GM12874 (cell line): ENCODE measurements around the gene TMEM244.

ENCODE experiments used
- CTCF ChIP-seq: IDR thresholded peaks from 2 replicates; pipeline ENCODE4 v1.5.1; 2011; ENCODE audit warnings: low read depth, mild to moderate bottlenecking, control low read depth, low read length, moderate library complexity; ENCODE audit not compliant: insufficient read depth

The TMEM244 gene

GRCh38 chr6:129842137-129842536 is 19.0 kb downstream of the TMEM244 start:
- no peak for TF ChIP-seq CTCF

- no peak for TF ChIP-seq CTCF
Measured at GRCh38 chr6:129835691-129836090, 25.4 kb downstream of the TMEM244 start.

- TF ChIP-seq CTCF = no peak
Measured at GRCh38 chr6:129832299-129832698, 28.8 kb downstream of the TMEM244 start.

GRCh38 chr6:129828229-129828628 is 32.9 kb downstream of the TMEM244 start:
- TF ChIP-seq CTCF = no peak

- TF ChIP-seq CTCF = no peak
Measured at GRCh38 chr6:129818251-129818650, 42.9 kb downstream of the TMEM244 start.

- TF ChIP-seq CTCF = no peak
Measured at GRCh38 chr6:129817821-129818220, 43.3 kb downstream of the TMEM244 start.

- no peak for TF ChIP-seq CTCF
Measured at GRCh38 chr6:129817332-129817731, 43.8 kb downstream of the TMEM244 start.
